ENCODE data around the gene NGDN.

- TF ChIP-seq REST (IDR thresholded peaks at IDR 0.05; ENCODE audit: insufficient replicate concordance, low read depth) (no peak), CTCF (IDR thresholded peaks at IDR 0.05; ENCODE audit: insufficient read depth, low read length) (no peak), POLR2AphosphoS5 (IDR thresholded peaks at IDR 0.05; ENCODE audit: low read depth) (no peak), SPI1 (IDR thresholded peaks at IDR 0.05; ENCODE audit: borderline replicate concordance, low read depth) (no peak)
These were observed 33.8 kb upstream of the NGDN start, which contains the start of gene MYH7 for GRCh38 chr14:23435543-23436326.

Data from HL-60 (cell line).